Nephron progenitor cell (in vitro differentiated cells): ENCODE results near the gene RAVER2.
A peak's percentile ranks its signal among the peaks of the same experiment; 100 is the strongest.
"Not testable (repeated sequence)": the region's sequence is repeated elsewhere in the genome, so short reads cannot be mapped to it uniquely, and the experiment has no call there.

Experiments
- DNase-seq: peaks from one replicate; pipeline ENCODE4 v3.0.0; 2021
- H3K27ac Mint-ChIP-seq: 2 replicates; pipeline ENCODE4 v1.8.0; 2021; ENCODE audit warnings: mild to moderate bottlenecking, moderate library complexity, mixed read lengths
- H3K27me3 Mint-ChIP-seq: 2 replicates; pipeline ENCODE4 v1.8.0; 2021; ENCODE audit warnings: mild to moderate bottlenecking, low read depth, mixed read lengths; ENCODE audit not compliant: poor library complexity
- H3K36me3 Mint-ChIP-seq: 2 replicates; pipeline ENCODE4 v1.8.0; 2021; ENCODE audit warnings: low read depth, mixed read lengths
- H3K4me1 Mint-ChIP-seq: 2 replicates; pipeline ENCODE4 v1.8.0; 2021; ENCODE audit warnings: mixed read lengths
- H3K4me3 Mint-ChIP-seq: 2 replicates; pipeline ENCODE4 v1.8.0; 2021; ENCODE audit warnings: mild to moderate bottlenecking, moderate library complexity, mixed read lengths
- H3K9me3 Mint-ChIP-seq: 2 replicates; pipeline ENCODE4 v1.8.0; 2021; ENCODE audit warnings: mild to moderate bottlenecking, moderate library complexity, mixed read lengths
- TF ChIP-seq, protein P1 (sequence below): fragments of 200-600 bp; sonication (generic); IDR thresholded peaks from 2 replicates; pipeline ENCODE4 v1.5.0; 2021; ENCODE audit warnings: antibody characterized with exemption

The RAVER2 gene, protein sequence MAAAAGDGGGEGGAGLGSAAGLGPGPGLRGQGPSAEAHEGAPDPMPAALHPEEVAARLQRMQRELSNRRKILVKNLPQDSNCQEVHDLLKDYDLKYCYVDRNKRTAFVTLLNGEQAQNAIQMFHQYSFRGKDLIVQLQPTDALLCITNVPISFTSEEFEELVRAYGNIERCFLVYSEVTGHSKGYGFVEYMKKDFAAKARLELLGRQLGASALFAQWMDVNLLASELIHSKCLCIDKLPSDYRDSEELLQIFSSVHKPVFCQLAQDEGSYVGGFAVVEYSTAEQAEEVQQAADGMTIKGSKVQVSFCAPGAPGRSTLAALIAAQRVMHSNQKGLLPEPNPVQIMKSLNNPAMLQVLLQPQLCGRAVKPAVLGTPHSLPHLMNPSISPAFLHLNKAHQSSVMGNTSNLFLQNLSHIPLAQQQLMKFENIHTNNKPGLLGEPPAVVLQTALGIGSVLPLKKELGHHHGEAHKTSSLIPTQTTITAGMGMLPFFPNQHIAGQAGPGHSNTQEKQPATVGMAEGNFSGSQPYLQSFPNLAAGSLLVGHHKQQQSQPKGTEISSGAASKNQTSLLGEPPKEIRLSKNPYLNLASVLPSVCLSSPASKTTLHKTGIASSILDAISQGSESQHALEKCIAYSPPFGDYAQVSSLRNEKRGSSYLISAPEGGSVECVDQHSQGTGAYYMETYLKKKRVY

DNA sequence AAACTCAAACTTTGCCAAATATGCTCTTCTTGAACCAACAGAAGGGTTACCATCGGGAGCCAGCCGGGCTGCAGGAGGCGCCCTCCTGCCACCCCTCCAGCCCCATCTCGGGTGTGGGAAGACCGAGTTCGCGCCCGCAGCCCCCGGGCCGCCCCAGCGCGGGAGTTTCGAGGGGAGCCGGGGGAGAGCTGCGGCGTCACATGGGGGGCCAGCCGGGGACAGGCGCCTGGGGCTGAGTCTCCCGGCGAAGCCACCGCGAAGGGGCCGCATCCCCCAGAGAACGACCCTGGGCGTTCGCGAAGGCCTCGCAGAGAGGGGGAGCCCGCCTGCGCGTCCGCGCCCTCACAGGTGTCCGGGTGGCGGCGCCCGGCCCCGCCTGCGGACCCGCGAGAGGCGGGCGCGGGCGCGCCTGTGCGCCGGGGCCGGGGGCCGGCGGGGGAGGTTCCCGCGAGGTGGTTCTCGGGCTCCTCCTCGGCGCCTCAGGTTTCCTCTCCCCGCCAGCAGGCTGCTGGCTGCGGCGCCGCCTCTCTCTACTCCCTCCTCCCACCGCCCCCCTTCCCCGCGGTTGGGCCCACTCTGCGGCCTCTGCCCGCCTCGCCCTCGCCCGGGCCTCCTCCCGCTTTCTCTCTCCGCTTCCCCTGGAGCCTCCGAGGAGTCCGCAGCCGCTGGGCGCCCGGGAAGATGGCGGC is at the start of gene RAVER2:
RAVER2 (plus strand) TSS at position 584 of the 689 bp plus-strand sequence; CDS start at position 682, 98 bp downstream.
- no peaks in the 10 kb centered on the region for H3K9me3 Mint-ChIP-seq
- H3K4me1 Mint-ChIP-seq: peaks cover 36% of the 10 kb centered on the region
- peak; percentile 90 for DNase-seq
- peaks cover 14% of the 10 kb centered on the region for H3K27me3 Mint-ChIP-seq
- no peak within 1 kb of the TSS for H3K27ac Mint-ChIP-seq
- TF ChIP-seq, protein P1, sequence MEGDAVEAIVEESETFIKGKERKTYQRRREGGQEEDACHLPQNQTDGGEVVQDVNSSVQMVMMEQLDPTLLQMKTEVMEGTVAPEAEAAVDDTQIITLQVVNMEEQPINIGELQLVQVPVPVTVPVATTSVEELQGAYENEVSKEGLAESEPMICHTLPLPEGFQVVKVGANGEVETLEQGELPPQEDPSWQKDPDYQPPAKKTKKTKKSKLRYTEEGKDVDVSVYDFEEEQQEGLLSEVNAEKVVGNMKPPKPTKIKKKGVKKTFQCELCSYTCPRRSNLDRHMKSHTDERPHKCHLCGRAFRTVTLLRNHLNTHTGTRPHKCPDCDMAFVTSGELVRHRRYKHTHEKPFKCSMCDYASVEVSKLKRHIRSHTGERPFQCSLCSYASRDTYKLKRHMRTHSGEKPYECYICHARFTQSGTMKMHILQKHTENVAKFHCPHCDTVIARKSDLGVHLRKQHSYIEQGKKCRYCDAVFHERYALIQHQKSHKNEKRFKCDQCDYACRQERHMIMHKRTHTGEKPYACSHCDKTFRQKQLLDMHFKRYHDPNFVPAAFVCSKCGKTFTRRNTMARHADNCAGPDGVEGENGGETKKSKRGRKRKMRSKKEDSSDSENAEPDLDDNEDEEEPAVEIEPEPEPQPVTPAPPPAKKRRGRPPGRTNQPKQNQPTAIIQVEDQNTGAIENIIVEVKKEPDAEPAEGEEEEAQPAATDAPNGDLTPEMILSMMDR: peak; percentile 18
- H3K4me3 Mint-ChIP-seq: peak within 1 kb of the TSS; percentile 88
- no peaks in the 10 kb centered on the region for H3K36me3 Mint-ChIP-seq

DNA sequence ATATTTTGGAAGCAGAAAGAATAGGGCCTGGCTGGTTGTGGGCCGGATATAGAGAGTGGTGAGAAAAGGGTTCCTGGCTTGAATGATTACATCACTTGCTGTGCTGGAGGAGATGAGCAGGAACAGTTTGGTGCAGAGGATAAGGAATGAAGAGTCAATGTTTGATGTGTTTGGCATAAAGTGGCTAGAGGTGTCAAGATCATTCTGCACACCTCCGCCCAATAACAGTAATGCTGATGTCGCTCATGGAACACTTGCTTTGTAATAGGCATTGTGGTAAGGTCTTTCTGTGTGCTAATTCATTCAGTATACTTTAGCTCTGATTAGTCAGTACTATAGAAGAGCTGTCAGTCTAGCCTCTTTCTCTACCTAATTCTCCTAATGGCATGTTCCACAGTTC is 48.0 kb upstream of the RAVER2 start:
- Mint-ChIP-seq H3K4me3 (no peak overlapping the region), H3K27ac (no peak overlapping the region), H3K9me3 (peaks cover 3% of the 10 kb centered on the region), H3K36me3 (peaks cover 11% of the 10 kb centered on the region), H3K27me3 (no peaks in the 10 kb centered on the region), H3K4me1 (peaks cover 12% of the 10 kb centered on the region)
- DNase-seq: no peak
- TF ChIP-seq, protein P1: no peak

DNA sequence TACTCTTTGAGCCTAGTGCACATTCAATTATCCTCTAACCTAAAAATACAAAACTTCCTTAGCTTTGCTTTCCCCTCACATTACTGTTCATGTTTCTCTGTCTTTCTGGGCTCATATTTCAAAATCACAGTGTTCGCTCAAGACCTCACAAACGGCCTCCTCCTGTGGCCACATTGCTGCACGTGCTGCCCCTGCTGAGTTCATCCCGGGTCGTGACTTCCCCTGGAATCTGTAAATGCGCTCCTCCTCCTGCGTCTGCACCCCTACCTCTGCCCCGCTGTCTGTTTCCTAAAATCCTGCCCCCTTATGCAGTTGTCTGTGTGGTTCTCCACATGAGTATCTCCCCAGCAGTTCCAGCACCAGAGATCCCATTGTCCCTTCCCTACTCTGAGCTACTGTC is 45.5 kb upstream of the RAVER2 start:
- no peak overlapping the region for H3K4me3 Mint-ChIP-seq
- H3K9me3 Mint-ChIP-seq: peaks cover 3% of the 10 kb centered on the region
- peak overlapping the region; percentile 76 for H3K27ac Mint-ChIP-seq
- peak; percentile 5 for DNase-seq
- no peaks in the 10 kb centered on the region for H3K27me3 Mint-ChIP-seq
- TF ChIP-seq, protein P1: no peak
- H3K4me1 Mint-ChIP-seq: peaks cover 12% of the 10 kb centered on the region
- H3K36me3 Mint-ChIP-seq: peaks cover 7% of the 10 kb centered on the region

DNA sequence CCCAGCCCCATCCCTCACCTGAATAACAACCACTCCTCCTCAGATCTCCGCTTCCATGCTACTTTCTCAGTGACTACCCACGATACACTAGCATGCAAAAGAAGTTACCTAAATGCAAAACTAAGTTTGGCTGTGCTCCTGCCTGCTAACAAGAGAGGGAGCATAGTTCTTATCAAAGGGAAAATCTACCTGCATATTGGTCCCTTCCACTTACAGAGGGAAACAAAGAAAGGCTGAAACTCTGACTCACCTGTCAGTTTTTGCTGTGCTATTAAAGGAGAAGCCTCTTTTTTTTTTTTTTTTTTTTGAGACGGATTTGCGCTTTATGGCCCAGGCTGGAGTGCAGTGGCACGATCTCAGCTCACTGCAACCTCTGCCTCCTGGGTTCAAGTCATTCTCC is 43.8 kb upstream of the RAVER2 start:
- no peak for DNase-seq
- H3K9me3 Mint-ChIP-seq: peaks cover 3% of the 10 kb centered on the region
- no peaks in the 10 kb centered on the region for H3K27me3 Mint-ChIP-seq
- no peaks in the 10 kb centered on the region for H3K36me3 Mint-ChIP-seq
- TF ChIP-seq, protein P1: no peak
- no peak overlapping the region for H3K4me3 Mint-ChIP-seq
- peaks cover 12% of the 10 kb centered on the region for H3K4me1 Mint-ChIP-seq
- H3K27ac Mint-ChIP-seq: no peak overlapping the region

DNA sequence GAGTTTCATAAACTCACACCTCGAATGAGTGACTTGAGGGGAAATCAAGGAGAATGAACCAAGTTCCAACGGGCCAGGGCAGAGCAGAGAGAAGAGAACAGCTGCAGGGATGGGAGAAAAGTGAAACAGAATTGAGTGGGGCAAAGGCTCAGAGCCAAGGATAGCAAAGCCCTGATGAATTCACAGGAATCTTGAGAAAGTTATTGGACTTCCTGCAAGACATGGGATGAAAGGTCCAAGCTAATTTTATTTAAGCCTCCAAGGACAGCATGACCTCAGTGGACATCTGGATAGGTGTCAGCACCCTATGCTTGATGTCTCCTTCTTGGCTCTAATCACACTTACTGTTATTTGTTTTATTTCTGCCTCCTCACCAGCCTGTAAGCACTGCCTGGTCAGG is 43.0 kb upstream of the RAVER2 start:
- TF ChIP-seq, protein P1: no peak
- H3K4me3 Mint-ChIP-seq: no peak overlapping the region
- peak overlapping the region; percentile 86 for H3K27ac Mint-ChIP-seq
- H3K4me1 Mint-ChIP-seq: peaks cover 12% of the 10 kb centered on the region
- H3K36me3 Mint-ChIP-seq: no peaks in the 10 kb centered on the region
- no peaks in the 10 kb centered on the region for H3K27me3 Mint-ChIP-seq
- peaks cover 3% of the 10 kb centered on the region for H3K9me3 Mint-ChIP-seq
- no peak for DNase-seq

DNA sequence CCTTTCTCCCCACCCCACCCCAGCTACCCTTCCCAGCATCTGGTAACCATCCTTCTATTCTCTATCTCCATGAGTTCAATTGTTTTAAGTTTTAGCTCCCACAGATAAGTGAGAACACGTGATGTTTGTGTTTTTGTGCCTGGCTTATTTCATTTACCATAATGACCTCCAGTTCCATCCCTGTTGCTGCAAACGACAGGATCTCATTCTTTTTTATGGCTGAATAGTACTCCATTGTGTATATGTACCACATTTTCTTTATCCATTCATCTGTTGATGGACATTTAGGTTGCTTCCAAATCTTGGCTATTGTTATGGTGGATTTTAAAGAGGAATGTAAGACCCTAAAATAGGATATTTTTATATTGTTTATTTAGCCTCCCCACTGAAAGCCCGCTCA is 42.2 kb upstream of the RAVER2 start:
- H3K27ac Mint-ChIP-seq, DNase-seq, H3K27me3 Mint-ChIP-seq, H3K36me3 Mint-ChIP-seq, H3K4me3 Mint-ChIP-seq, H3K9me3 Mint-ChIP-seq: not testable (repeated sequence)
- H3K4me1 Mint-ChIP-seq: peaks cover 12% of the 10 kb centered on the region
